HL-60/S4 treated with retinoic acid at 250 ng/mL for 4 days and 3 days (cell line): ENCODE results near the gene CTSZ.

Source experiments
- in situ Hi-C: fragments of 300-500 bp; cut with MboI; formaldehyde crosslinking; loops from 2 replicates; pipeline ENCODE4 v1.7.0; 2022; ENCODE audit warnings: low sequenced_read_pairs

CTSZ gene

GRCh38 chr20:59032023-59032712, 25.1 kb upstream of the CTSZ start, which contains the start of gene ATP5F1E:
Gene ATP5F1E, minus strand, starts transcription at chr20:59032335. Its CDS starts 84 bp downstream, at chr20:59032251.
- in situ Hi-C loops = no loop called here

GRCh38 chr20:59031564-59032022, 24.5 kb upstream of the CTSZ start:
- in situ Hi-C loops = no loop called here

- in situ Hi-C loops = no loop called here
These were observed 24.0 kb upstream of the CTSZ start for GRCh38 chr20:59030911-59031563.

GRCh38 chr20:59028812-59029211, 21.8 kb upstream of the CTSZ start:
- in situ Hi-C loops = no loop called here

- in situ Hi-C loops = no loop called here
These were observed 20.8 kb upstream of the CTSZ start for GRCh38 chr20:59027741-59028320.

- in situ Hi-C loops = no loop called here
These were observed 20.1 kb upstream of the CTSZ start for GRCh38 chr20:59026904-59027740.

GRCh38 chr20:59025511-59025910, 18.5 kb upstream of the CTSZ start:
- in situ Hi-C loops = no loop called here

GRCh38 chr20:59025086-59025485, 18.0 kb upstream of the CTSZ start:
- in situ Hi-C loops = no loop called here

- in situ Hi-C loops = no loop called here
These were observed 17.1 kb upstream of the CTSZ start for GRCh38 chr20:59024111-59024530.

GRCh38 chr20:59023616-59024015, 16.6 kb upstream of the CTSZ start:
- in situ Hi-C loops = no loop called here

- in situ Hi-C loops = no loop called here
These were observed 15.7 kb upstream of the CTSZ start for GRCh38 chr20:59022754-59023153.

- in situ Hi-C loops = no loop called here
These were observed 14.0 kb upstream of the CTSZ start for GRCh38 chr20:59020938-59021551.

GRCh38 chr20:59019217-59019616, 12.2 kb upstream of the CTSZ start, which contains the start of gene TUBB1:
Gene TUBB1, plus strand, starts transcription at chr20:59019429. Its CDS starts 94 bp downstream, at chr20:59019523.
- in situ Hi-C loops = no loop called here

GRCh38 chr20:59018817-59019216, 11.8 kb upstream of the CTSZ start:
- in situ Hi-C loops = no loop called here

GRCh38 chr20:59017493-59018231, 10.6 kb upstream of the CTSZ start:
- in situ Hi-C loops = no loop called here

GRCh38 chr20:59016795-59017492, 9.9 kb upstream of the CTSZ start:
- in situ Hi-C loops = no loop called here

- in situ Hi-C loops = no loop called here
These were observed 9.0 kb upstream of the CTSZ start for GRCh38 chr20:59015812-59016711.

- in situ Hi-C loops = no loop called here
These were observed 8.4 kb upstream of the CTSZ start for GRCh38 chr20:59015411-59015810.
